Nephron (organoid): Measurements from ENCODE around the gene KRCC1.

ENCODE experiments used
- H3K27ac Mint-ChIP-seq, 3 experiments: 2 replicates each; pipeline ENCODE4 v1.8.0; 2020; ENCODE audit warnings: mixed read lengths in 3 of 3, mild to moderate bottlenecking in 2 of 3, moderate library complexity in 1 of 3
- H3K27me3 Mint-ChIP-seq: 2 replicates; pipeline ENCODE4 v1.8.0; 2021; ENCODE audit warnings: low read depth, mild to moderate bottlenecking, moderate library complexity, mixed read lengths
- H3K36me3 Mint-ChIP-seq: 2 replicates; pipeline ENCODE4 v1.8.0; 2020; ENCODE audit warnings: low read depth, mixed read lengths
- H3K4me1 Mint-ChIP-seq: 2 replicates; pipeline ENCODE4 v1.8.0; 2020; ENCODE audit warnings: mixed read lengths
- H3K4me3 Mint-ChIP-seq, 3 experiments: 2 replicates each; pipeline ENCODE4 v1.8.0; 2020; ENCODE audit warnings: mild to moderate bottlenecking in 3 of 3, mixed read lengths in 3 of 3, moderate library complexity in 2 of 3
- H3K9me3 Mint-ChIP-seq: 2 replicates; pipeline ENCODE4 v1.8.0; 2020; ENCODE audit warnings: mixed read lengths
- TF ChIP-seq, protein P1 (sequence below), 3 experiments: fragments of 200-600 bp; sonication (generic); IDR thresholded peaks; one replicate each; pipeline ENCODE4 v1.5.0; 2021; ENCODE audit warnings: antibody characterized with exemption in 3 of 3; ENCODE audit not compliant: unreplicated experiment in 3 of 3

The KRCC1 gene

GRCh38 chr2:88082781-88083180 lies 27.2 kb upstream of the KRCC1 start:
- no peak overlapping the region for H3K4me3 Mint-ChIP-seq
- no peaks in the 10 kb centered on the region for H3K27me3 Mint-ChIP-seq
- TF ChIP-seq, protein P1, sequence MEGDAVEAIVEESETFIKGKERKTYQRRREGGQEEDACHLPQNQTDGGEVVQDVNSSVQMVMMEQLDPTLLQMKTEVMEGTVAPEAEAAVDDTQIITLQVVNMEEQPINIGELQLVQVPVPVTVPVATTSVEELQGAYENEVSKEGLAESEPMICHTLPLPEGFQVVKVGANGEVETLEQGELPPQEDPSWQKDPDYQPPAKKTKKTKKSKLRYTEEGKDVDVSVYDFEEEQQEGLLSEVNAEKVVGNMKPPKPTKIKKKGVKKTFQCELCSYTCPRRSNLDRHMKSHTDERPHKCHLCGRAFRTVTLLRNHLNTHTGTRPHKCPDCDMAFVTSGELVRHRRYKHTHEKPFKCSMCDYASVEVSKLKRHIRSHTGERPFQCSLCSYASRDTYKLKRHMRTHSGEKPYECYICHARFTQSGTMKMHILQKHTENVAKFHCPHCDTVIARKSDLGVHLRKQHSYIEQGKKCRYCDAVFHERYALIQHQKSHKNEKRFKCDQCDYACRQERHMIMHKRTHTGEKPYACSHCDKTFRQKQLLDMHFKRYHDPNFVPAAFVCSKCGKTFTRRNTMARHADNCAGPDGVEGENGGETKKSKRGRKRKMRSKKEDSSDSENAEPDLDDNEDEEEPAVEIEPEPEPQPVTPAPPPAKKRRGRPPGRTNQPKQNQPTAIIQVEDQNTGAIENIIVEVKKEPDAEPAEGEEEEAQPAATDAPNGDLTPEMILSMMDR (IDR thresholded peaks at IDR 0.05; ENCODE audit: unreplicated experiment in 3 of 3), result no peak
- no peaks in the 10 kb centered on the region for H3K36me3 Mint-ChIP-seq
- no peaks in the 10 kb centered on the region for H3K9me3 Mint-ChIP-seq
- H3K4me1 Mint-ChIP-seq, result peaks cover 7% of the 10 kb centered on the region
- no peak overlapping the region for H3K27ac Mint-ChIP-seq

GRCh38 chr2:88081924-88082608 lies 26.5 kb upstream of the KRCC1 start:
- Mint-ChIP-seq H3K36me3 (no peaks in the 10 kb centered on the region), H3K4me1 (peaks cover 12% of the 10 kb centered on the region), H3K9me3 (no peaks in the 10 kb centered on the region), H3K27ac (no peak overlapping the region), H3K4me3 (no peak overlapping the region), H3K27me3 (no peaks in the 10 kb centered on the region)
- TF ChIP-seq, protein P1 (IDR thresholded peaks at IDR 0.05; ENCODE audit: unreplicated experiment in 3 of 3), result no peak

GRCh38 chr2:88080545-88080944 lies 25.0 kb upstream of the KRCC1 start:
- no peak overlapping the region for H3K27ac Mint-ChIP-seq
- TF ChIP-seq, protein P1 (IDR thresholded peaks at IDR 0.05; ENCODE audit: unreplicated experiment in 3 of 3), result no peak
- H3K4me1 Mint-ChIP-seq, result peaks cover 22% of the 10 kb centered on the region
- no peaks in the 10 kb centered on the region for H3K36me3 Mint-ChIP-seq
- no peaks in the 10 kb centered on the region for H3K27me3 Mint-ChIP-seq
- H3K4me3 Mint-ChIP-seq, result no peak overlapping the region
- H3K9me3 Mint-ChIP-seq, result no peaks in the 10 kb centered on the region

DNA sequence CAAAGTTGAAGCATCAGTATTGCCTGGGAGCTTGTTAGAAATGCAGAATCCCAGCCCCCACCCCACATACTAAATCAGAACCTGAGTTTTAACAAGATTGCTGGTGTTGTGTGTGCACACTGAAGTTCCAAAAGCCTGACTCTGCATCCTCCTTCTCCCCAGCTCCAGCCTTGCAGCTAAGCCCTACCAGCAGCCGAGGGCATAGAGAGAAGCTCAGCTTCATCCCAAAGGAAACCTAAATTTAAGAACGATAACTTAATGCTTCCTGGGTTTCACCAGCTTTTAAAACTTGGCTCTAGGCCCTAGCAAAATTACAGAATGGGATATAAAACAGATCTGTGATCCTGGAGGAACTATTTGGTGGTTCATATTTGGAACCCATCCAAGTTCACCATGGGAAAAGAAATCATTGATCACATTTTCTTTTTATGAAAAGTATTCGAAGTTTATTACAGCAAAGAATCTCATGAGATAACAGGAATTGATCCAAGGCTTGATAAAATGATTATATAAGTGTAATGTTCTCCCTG lies 23.1 kb upstream of the KRCC1 start:
- Mint-ChIP-seq H3K27ac (no peak overlapping the region), H3K36me3 (no peaks in the 10 kb centered on the region), H3K27me3 (no peaks in the 10 kb centered on the region), H3K9me3 (no peaks in the 10 kb centered on the region), H3K4me3 (no peak overlapping the region), H3K4me1 (peaks cover 32% of the 10 kb centered on the region)
- TF ChIP-seq, protein P1 (IDR thresholded peaks at IDR 0.05; ENCODE audit: unreplicated experiment in 3 of 3), result no peak

GRCh38 chr2:88077080-88077479 lies 21.5 kb upstream of the KRCC1 start:
- H3K4me3 Mint-ChIP-seq, result peak overlapping the region in 1 of 3 experiments; percentile 46
- TF ChIP-seq, protein P1 (IDR thresholded peaks at IDR 0.05; ENCODE audit: unreplicated experiment in 3 of 3), result no peak
- peaks cover 31% of the 10 kb centered on the region for H3K4me1 Mint-ChIP-seq
- no peaks in the 10 kb centered on the region for H3K36me3 Mint-ChIP-seq
- no peaks in the 10 kb centered on the region for H3K9me3 Mint-ChIP-seq
- peak overlapping the region in 2 of 3 experiments; percentile 32 to 85 for H3K27ac Mint-ChIP-seq
- no peaks in the 10 kb centered on the region for H3K27me3 Mint-ChIP-seq

DNA sequence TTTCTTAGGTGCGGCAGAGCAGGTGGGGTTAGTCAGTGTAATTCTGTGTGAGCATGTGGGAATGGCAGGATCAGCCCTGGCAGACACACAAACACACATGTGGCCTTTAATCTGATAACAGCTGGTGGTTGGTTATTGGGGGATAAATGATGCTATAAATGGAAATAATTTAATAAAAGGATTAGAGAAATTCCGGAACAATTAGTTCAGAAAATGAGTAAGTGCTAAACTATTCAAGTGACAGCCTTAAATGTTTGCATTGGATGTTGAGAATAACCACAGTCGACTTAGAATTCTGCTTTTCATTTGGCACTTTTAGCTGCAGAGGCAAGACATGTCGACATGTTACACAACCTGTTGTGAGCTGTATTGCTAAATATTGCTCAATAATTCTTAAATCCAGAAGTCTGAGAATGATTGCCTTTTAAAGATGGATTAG lies 19.3 kb upstream of the KRCC1 start:
- H3K9me3 Mint-ChIP-seq, result no peaks in the 10 kb centered on the region
- no peaks in the 10 kb centered on the region for H3K36me3 Mint-ChIP-seq
- no peak overlapping the region for H3K27ac Mint-ChIP-seq
- no peaks in the 10 kb centered on the region for H3K27me3 Mint-ChIP-seq
- H3K4me3 Mint-ChIP-seq, result peak overlapping the region in 1 of 3 experiments; percentile 39
- H3K4me1 Mint-ChIP-seq, result peaks cover 25% of the 10 kb centered on the region
- TF ChIP-seq, protein P1 (IDR thresholded peaks at IDR 0.05; ENCODE audit: unreplicated experiment in 3 of 3), result no peak
